Transverse colon (tissue), 4 donors: ENCODE data around the gene PMP22. TPM values are rescaled to one million over a fixed set of nuclear protein-coding genes. Genes with fewer than 3 reads are reported as not detected.

Experiments used
- DNase-seq: peaks from one replicate; pipeline ENCODE4 v3.0.0-alpha.2; 2019
- H3K27ac ChIP-seq, 4 donors: fragments of 200-600 bp; sonication (generic); 2 replicates each; pipeline ENCODE4 v1.5.1; 2016 to 2018; ENCODE audit warnings: inconsistent platforms in 4 of 4
- H3K27me3 ChIP-seq: fragments of 200-600 bp; sonication (generic); 2 replicates; pipeline ENCODE4 v1.5.1; 2017; ENCODE audit warnings: inconsistent platforms
- H3K36me3 ChIP-seq, 4 donors: fragments of 200-600 bp; sonication (generic); 2 replicates each; pipeline ENCODE4 v1.5.1; 2017 to 2019; ENCODE audit warnings: inconsistent platforms in 4 of 4
- H3K4me1 ChIP-seq, 4 donors: fragments of 200-600 bp; sonication (generic); 2 replicates each; pipeline ENCODE4 v1.5.1; 2017 to 2020; ENCODE audit warnings: inconsistent platforms in 4 of 4
- H3K4me3 ChIP-seq, 4 donors: fragments of 200-600 bp; sonication (generic); 1 replicate in 1 of 4; 2 replicates in 3 of 4; pipeline versions ENCODE4 v1.5.1 to v1.6.1; 2017 to 2019; ENCODE audit warnings: inconsistent platforms in 4 of 4
- H3K9me3 ChIP-seq, 2 donors: fragments of 200-600 bp; sonication (generic); 2 replicates each; pipeline ENCODE4 v1.5.1; 2017 to 2019; ENCODE audit warnings: inconsistent platforms in 2 of 2
- CTCF ChIP-seq, 5 experiments: fragments of 200-600 bp in 3 of 5; fragments of 450-650 bp in 2 of 5; sonication (generic) in 3 of 5; IDR thresholded peaks; 1 replicate in 2 of 5; 2 replicates in 3 of 5; pipeline ENCODE4 v1.5.1; 2016 to 2017; ENCODE audit warnings: antibody characterized with exemption in 5 of 5, inconsistent platforms in 3 of 5, mild to moderate bottlenecking in 2 of 5, moderate library complexity in 1 of 5
- EP300 ChIP-seq: sonication (generic); formaldehyde crosslinking; IDR thresholded peaks from one replicate; pipeline ENCODE4 v1.6.1; 2017; ENCODE audit warnings: antibody characterized with exemption, low read depth
- POLR2A ChIP-seq: fragments of 450-650 bp; IDR thresholded peaks from one replicate; pipeline ENCODE4 v1.6.1; 2016; ENCODE audit warnings: antibody characterized with exemption, mild to moderate bottlenecking, moderate library complexity
- POLR2AphosphoS5 ChIP-seq, 3 donors: sonication (generic); formaldehyde crosslinking; IDR thresholded peaks; one replicate each; pipeline ENCODE4 v1.6.1; 2016; ENCODE audit warnings: antibody characterized with exemption in 3 of 3
- WGBS, 2 donors: methylation state at CpG; one replicate each; pipeline ENCODE4 v1.1.5; 2018; ENCODE audit warnings: low coverage in 1 of 2; 5-methylcytosine and 5-hydroxymethylcytosine counted together
- in situ Hi-C, 4 donors: fragments of 200-750 bp; cut with MboI; loops; one replicate each; pipeline versions ENCODE4 v1.15.0 to v1.15.1; 2017; ENCODE audit warnings: low sequenced_read_pairs in 3 of 4, low pct_ligation_motif_present in 1 of 4, low pct_unique_long_range_greater_than_20kb in 1 of 4
- intact Hi-C: fragments of 100-400 bp; cut with DNase I; formaldehyde crosslinking; loops from one replicate; pipeline ENCODE4 v1.15.1; 2023; ENCODE audit warnings: low total_unique reads
- total RNA-seq, 4 donors: library from RNA; depleted of rRNA; stranded (reverse); fragments of >200 nt; gene quantifications; one replicate each; pipeline ENCODE4 v1.1.0, GENCODE V29; 2016

PMP22 gene
- 10 to 100 TPM; 23.9 to 70.9 (median 49.1) TPM for total RNA-seq

GRCh38 chr17:15265131-15265530, at the start of gene PMP22:
Gene PMP22 (minus strand): TSS chr17:15265326. CDS start chr17:15260727, 4,599 bp downstream.
- peaks cover 8% of the 10 kb centered on the region for H3K27me3 ChIP-seq
- peaks cover 15 to 48% (median 38%) of the 10 kb centered on the region in 4 donors for H3K4me1 ChIP-seq
- H3K4me3 ChIP-seq: peak within 1 kb of the TSS in 3 of 4 donors; percentile 21 to 67 (median 53)
- in situ Hi-C loops: loop anchor here in 2 of 4 donors (10.0 to 25.0 kb wide), 3 partner anchors 90 to 240 kb away; no protein-coding TSS in a partner anchor
- intact Hi-C loops: no loop called here
- WGBS, 2 donors: 25% methylated on average over 6 of the region's 6 CpGs; no CpG with 5 or more reads in 1 of the 2 donors
- peak within 1 kb of the TSS; percentile 92 to 97 (median 94) for H3K27ac ChIP-seq
- peak; percentile 24 for DNase-seq
- H3K9me3 ChIP-seq: no peaks in the 10 kb centered on the region
- TF ChIP-seq EP300 (no peak), POLR2AphosphoS5 (IDR thresholded peaks at IDR 0.05) (peak; percentile 6 to 83 (median 44)), CTCF (IDR thresholded peaks at IDR 0.05) (peak in 1 of 5 experiments; percentile 36), POLR2A (peak; percentile 27)
- H3K36me3 ChIP-seq: no peaks in the 10 kb centered on the region

GRCh38 chr17:15311996-15312395, 46.9 kb upstream of the PMP22 start:
- Histone ChIP-seq H3K4me1 (peaks cover 0 to 8% (median 2%) of the 10 kb centered on the region in 4 donors), H3K27ac (no peak overlapping the region), H3K36me3 (no peaks in the 10 kb centered on the region), H3K9me3 (no peaks in the 10 kb centered on the region), H3K4me3 (no peak overlapping the region), H3K27me3 (no peaks in the 10 kb centered on the region)
- intact Hi-C loops (no loop called here), in situ Hi-C loops (no loop called here)
- no peak for DNase-seq
- 92 to 96% methylated on average over 4 to 5 of the region's 5 CpGs for WGBS, 2 donors
- TF ChIP-seq EP300 (no peak), POLR2A (no peak), CTCF (IDR thresholded peaks at IDR 0.05) (no peak), POLR2AphosphoS5 (IDR thresholded peaks at IDR 0.05) (no peak)

GRCh38 chr17:15309793-15310192, 44.7 kb upstream of the PMP22 start:
- intact Hi-C loops (loop anchor here (5.0 kb wide), 2 partner anchors 47 to 148 kb away; no protein-coding TSS in a partner anchor), in situ Hi-C loops (no loop called here)
- TF ChIP-seq EP300 (no peak), POLR2AphosphoS5 (IDR thresholded peaks at IDR 0.05) (no peak), CTCF (IDR thresholded peaks at IDR 0.05) (no peak), POLR2A (no peak)
- DNase-seq: no peak
- WGBS, 2 donors: 65 to 66% methylated on average over 3 of the region's 3 CpGs
- H3K27me3 ChIP-seq: no peaks in the 10 kb centered on the region
- H3K9me3 ChIP-seq: no peaks in the 10 kb centered on the region
- no peaks in the 10 kb centered on the region for H3K36me3 ChIP-seq
- no peak overlapping the region for H3K27ac ChIP-seq
- no peak overlapping the region for H3K4me3 ChIP-seq
- H3K4me1 ChIP-seq: peaks cover 6 to 11% (median 8%) of the 10 kb centered on the region in 4 donors

- in situ Hi-C loops (no loop called here), intact Hi-C loops (loop anchor here (5.0 kb wide), 2 partner anchors 47 to 148 kb away; no protein-coding TSS in a partner anchor)
- H3K9me3 ChIP-seq: no peaks in the 10 kb centered on the region
- 43 to 67% methylated on average over 3 of the region's 3 CpGs for WGBS, 2 donors
- H3K4me3 ChIP-seq: no peak overlapping the region
- H3K27ac ChIP-seq: no peak overlapping the region
- DNase-seq: no peak
- no peaks in the 10 kb centered on the region for H3K27me3 ChIP-seq
- TF ChIP-seq POLR2AphosphoS5 (IDR thresholded peaks at IDR 0.05) (no peak), EP300 (no peak), POLR2A (no peak), CTCF (IDR thresholded peaks at IDR 0.05) (no peak)
- peaks cover 6 to 11% (median 8%) of the 10 kb centered on the region in 4 donors for H3K4me1 ChIP-seq
- no peaks in the 10 kb centered on the region for H3K36me3 ChIP-seq
Measured at GRCh38 chr17:15309236-15309635, 44.1 kb upstream of the PMP22 start.
